CD4-positive, CD25-positive, alpha-beta regulatory T cell (primary cell): ENCODE measurements around the gene CDC25B. TPM values are rescaled to one million over a fixed set of nuclear protein-coding genes. Genes with fewer than 3 reads are reported as not detected.

ENCODE experiments used
- ATAC-seq, 2 donors: fragments of 150-1000 bp; cut with Tn5 transposase; one replicate each; pipeline ENCODE4 v1.10.0; 2021; ENCODE audit warnings: low read depth in 2 of 2, moderate number of reproducible peaks in 2 of 2, moderate library complexity in 1 of 2
- DNase-seq, 3 donors: peaks; one replicate each; pipeline versions ENCODE4 v3.0.0 to v3.0.0-alpha.2; 2012 to 2022; ENCODE audit warnings: mixed read lengths in 1 of 3
- H3K27ac ChIP-seq: one replicate; pipeline ENCODE4 v1.7.0; 2013; ENCODE audit warnings: mild to moderate bottlenecking, low read length; ENCODE audit not compliant: insufficient read depth, poor library complexity, severe bottlenecking
- H3K27me3 ChIP-seq: one replicate; pipeline ENCODE4 v1.7.0; 2013; ENCODE audit warnings: low read length; ENCODE audit not compliant: control insufficient read depth, insufficient read depth
- H3K36me3 ChIP-seq: one replicate; pipeline ENCODE4 v1.7.0; 2013; ENCODE audit warnings: mild to moderate bottlenecking, low read length, moderate library complexity; ENCODE audit not compliant: control insufficient read depth, insufficient read depth
- H3K4me1 ChIP-seq: 2 replicates; pipeline ENCODE4 v1.7.0; 2013; ENCODE audit warnings: mild to moderate bottlenecking, low read length; ENCODE audit not compliant: insufficient read depth, control insufficient read depth, poor library complexity, severe bottlenecking
- H3K4me3 ChIP-seq: one replicate; pipeline ENCODE4 v1.7.0; 2013; ENCODE audit warnings: low read depth, mild to moderate bottlenecking, low read length, moderate library complexity
- H3K9me3 ChIP-seq, 2 experiments: 1 replicate in 1 of 2; 2 replicates in 1 of 2; pipeline ENCODE4 v1.7.0; 2013; ENCODE audit warnings: low read length in 2 of 2, mild to moderate bottlenecking in 1 of 2, moderate library complexity in 1 of 2; ENCODE audit not compliant: control insufficient read depth in 2 of 2
- H3K27ac Mint-ChIP-seq, 3 donors: one replicate each; pipeline ENCODE4 v1.8.0; 2020 to 2022; ENCODE audit warnings: mild to moderate bottlenecking in 3 of 3, mixed read lengths in 3 of 3, moderate library complexity in 2 of 3
- H3K27me3 Mint-ChIP-seq: one replicate; pipeline ENCODE4 v1.8.0; 2022; ENCODE audit warnings: mild to moderate bottlenecking, mixed read lengths
- H3K36me3 Mint-ChIP-seq: one replicate; pipeline ENCODE4 v1.8.0; 2020; ENCODE audit warnings: mixed read lengths
- H3K4me1 Mint-ChIP-seq, 4 donors: one replicate each; pipeline ENCODE4 v1.8.0; 2020 to 2022; ENCODE audit warnings: mixed read lengths in 4 of 4, mild to moderate bottlenecking in 1 of 4
- H3K4me3 Mint-ChIP-seq, 4 donors: one replicate each; pipeline ENCODE4 v1.8.0; 2020 to 2022; ENCODE audit warnings: mild to moderate bottlenecking in 4 of 4, mixed read lengths in 4 of 4, moderate library complexity in 3 of 4
- H3K9me3 Mint-ChIP-seq, 7 donors: one replicate each; pipeline ENCODE4 v1.8.0; 2020 to 2022; ENCODE audit warnings: mixed read lengths in 7 of 7, mild to moderate bottlenecking in 3 of 7, moderate library complexity in 2 of 7
- polyA plus RNA-seq, 4 donors: library from polyadenylated mRNA; unstranded; fragments of 300-500 nt; fragmentation: Illumina TruSeq; gene quantifications; one replicate each; pipeline ENCODE4 v1.2.3, GENCODE V29; 2021
- total RNA-seq: library from RNA; stranded (reverse); gene quantifications from one replicate; pipeline ENCODE4 v1.2.3, GENCODE V29; 2022

Gene CDC25B
- total and polyA plus RNA-seq, 5 donors from 2014 or later = 39.7 to 310 (median 47.6) TPM

- H3K4me1 ChIP-seq = peaks cover 32% of the 10 kb centered on the region
- no peaks in the 10 kb centered on the region for H3K9me3 ChIP-seq
- peak overlapping the region in 2 of 3 donors; percentile 37 to 59 for H3K27ac Mint-ChIP-seq
- H3K27me3 ChIP-seq = no peaks in the 10 kb centered on the region
- no peaks in the 10 kb centered on the region for H3K9me3 Mint-ChIP-seq
- H3K27ac ChIP-seq = no peak overlapping the region
- ATAC-seq = peak; percentile 52 to 57
- peak overlapping the region; percentile 48 for H3K4me3 ChIP-seq
- H3K36me3 ChIP-seq = no peaks in the 10 kb centered on the region
- H3K4me1 Mint-ChIP-seq = peaks cover 6 to 37% (median 19%) of the 10 kb centered on the region in 4 donors
- H3K27me3 Mint-ChIP-seq = peaks cover 10% of the 10 kb centered on the region
- H3K4me3 Mint-ChIP-seq = peak overlapping the region; percentile 79 to 90 (median 85)
- peak in 1 of 3 donors; percentile 62 for DNase-seq
- no peaks in the 10 kb centered on the region for H3K36me3 Mint-ChIP-seq
These were observed 18.8 kb upstream of the CDC25B start for GRCh38 chr20:3777381-3777715.

- no peaks in the 10 kb centered on the region for H3K36me3 ChIP-seq
- ATAC-seq (peak; percentile 43 to 62), DNase-seq (peak in 2 of 3 donors; percentile 38 to 66)
- H3K9me3 ChIP-seq = no peaks in the 10 kb centered on the region
- Mint-ChIP-seq H3K36me3 (no peaks in the 10 kb centered on the region), H3K27ac (peak overlapping the region in 1 of 3 donors; percentile 59), H3K27me3 (peaks cover 10% of the 10 kb centered on the region), H3K4me3 (peak overlapping the region; percentile 79 to 90 (median 85)), H3K9me3 (no peaks in the 10 kb centered on the region), H3K4me1 (peaks cover 6 to 42% (median 19%) of the 10 kb centered on the region in 4 donors)
- peaks cover 32% of the 10 kb centered on the region for H3K4me1 ChIP-seq
- peak overlapping the region; percentile 48 for H3K4me3 ChIP-seq
- no peaks in the 10 kb centered on the region for H3K27me3 ChIP-seq
- no peak overlapping the region for H3K27ac ChIP-seq
These were observed 18.1 kb upstream of the CDC25B start for GRCh38 chr20:3777716-3778629.

- ATAC-seq (no peak), DNase-seq (no peak)
- Mint-ChIP-seq H3K36me3 (no peaks in the 10 kb centered on the region), H3K27me3 (peaks cover 10% of the 10 kb centered on the region), H3K4me1 (peaks cover 6 to 50% (median 23%) of the 10 kb centered on the region in 4 donors), H3K27ac (no peak overlapping the region), H3K4me3 (peak overlapping the region; percentile 4 to 67 (median 45)), H3K9me3 (no peaks in the 10 kb centered on the region)
- no peaks in the 10 kb centered on the region for H3K27me3 ChIP-seq
- no peaks in the 10 kb centered on the region for H3K9me3 ChIP-seq
- H3K27ac ChIP-seq = no peak overlapping the region
- H3K4me1 ChIP-seq = peaks cover 32% of the 10 kb centered on the region
- no peak overlapping the region for H3K4me3 ChIP-seq
- H3K36me3 ChIP-seq = no peaks in the 10 kb centered on the region
These were observed 17.1 kb upstream of the CDC25B start for GRCh38 chr20:3778976-3779375.

DNA sequence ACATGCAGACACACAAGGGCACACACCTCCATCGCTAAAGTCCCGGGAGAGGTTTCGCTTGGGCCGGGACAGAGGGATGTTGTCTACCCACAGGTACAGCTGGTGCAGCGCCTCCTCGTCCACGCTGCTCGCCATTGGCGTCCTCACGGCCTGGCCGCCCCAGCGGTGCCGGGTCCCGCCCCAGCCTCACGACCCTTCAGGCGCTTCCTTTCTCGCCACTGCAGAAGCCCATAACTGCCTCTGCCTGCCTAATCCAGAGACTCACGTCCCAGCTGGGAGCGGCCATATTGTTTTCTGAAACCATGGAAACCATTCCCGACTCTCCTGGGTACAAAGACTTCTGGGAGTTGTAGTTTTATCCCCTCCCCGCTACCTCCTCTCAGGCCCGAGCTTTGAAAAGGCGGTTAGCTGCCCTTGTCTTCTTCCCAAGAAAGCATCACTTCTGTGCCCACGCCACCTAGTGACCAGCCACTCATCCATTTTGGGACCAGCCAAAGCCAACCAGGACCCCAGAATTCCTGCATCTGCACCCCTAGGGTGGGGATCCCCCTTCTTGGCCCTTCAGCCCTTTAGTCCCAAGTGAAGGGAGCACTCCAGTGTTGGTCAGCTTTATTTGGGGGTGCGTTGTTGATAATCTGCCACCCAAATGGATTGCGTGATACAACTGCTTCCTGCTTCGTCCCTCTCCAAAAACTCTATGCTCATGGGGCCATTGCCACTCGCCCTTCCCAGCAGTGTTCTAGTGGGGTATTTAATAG, 14.8 kb upstream of the CDC25B start, which contains the start of gene SPEF1:
Gene SPEF1 (minus strand): TSS at position 296 of the 758 bp plus-strand sequence. CDS start 161 bp downstream, at position 135.
- DNase-seq = peak in 2 of 3 donors; percentile 34 to 69
- H3K27me3 ChIP-seq = no peaks in the 10 kb centered on the region
- Mint-ChIP-seq H3K9me3 (no peaks in the 10 kb centered on the region), H3K4me1 (peaks cover 6 to 64% (median 27%) of the 10 kb centered on the region in 4 donors), H3K4me3 (peak within 1 kb of the TSS; percentile 5 to 82 (median 38)), H3K27me3 (peaks cover 10% of the 10 kb centered on the region), H3K27ac (peak within 1 kb of the TSS; percentile 21 to 75 (median 61)), H3K36me3 (no peaks in the 10 kb centered on the region)
- no peak within 1 kb of the TSS for H3K27ac ChIP-seq
- H3K36me3 ChIP-seq = no peaks in the 10 kb centered on the region
- H3K4me1 ChIP-seq = peaks cover 44% of the 10 kb centered on the region
- H3K4me3 ChIP-seq = peak within 1 kb of the TSS; percentile 38
- ATAC-seq = peak; percentile 32 to 50
- H3K9me3 ChIP-seq = no peaks in the 10 kb centered on the region

- peak overlapping the region; percentile 16 to 85 (median 41) for H3K4me3 Mint-ChIP-seq
- ATAC-seq = no peak
- no peak overlapping the region for H3K27ac ChIP-seq
- H3K27me3 ChIP-seq = no peaks in the 10 kb centered on the region
- H3K27ac Mint-ChIP-seq = peak overlapping the region; percentile 69 to 79 (median 75)
- H3K4me1 Mint-ChIP-seq = peaks cover 6 to 61% (median 26%) of the 10 kb centered on the region in 4 donors
- H3K9me3 ChIP-seq = no peaks in the 10 kb centered on the region
- H3K4me3 ChIP-seq = no peak overlapping the region
- peaks cover 43% of the 10 kb centered on the region for H3K4me1 ChIP-seq
- no peak for DNase-seq
- H3K9me3 Mint-ChIP-seq = no peaks in the 10 kb centered on the region
- H3K36me3 Mint-ChIP-seq = no peaks in the 10 kb centered on the region
- H3K27me3 Mint-ChIP-seq = peaks cover 7% of the 10 kb centered on the region
- H3K36me3 ChIP-seq = no peaks in the 10 kb centered on the region
These were observed 13.5 kb upstream of the CDC25B start for GRCh38 chr20:3782597-3782996.

- H3K9me3 ChIP-seq = no peaks in the 10 kb centered on the region
- Mint-ChIP-seq H3K4me1 (peaks cover 6 to 65% (median 27%) of the 10 kb centered on the region in 4 donors), H3K36me3 (no peaks in the 10 kb centered on the region), H3K4me3 (peak overlapping the region; percentile 16 to 86 (median 52)), H3K27me3 (peaks cover 6% of the 10 kb centered on the region), H3K9me3 (no peaks in the 10 kb centered on the region), H3K27ac (peak overlapping the region in 2 of 3 donors; percentile 69 to 79)
- H3K4me3 ChIP-seq = no peak overlapping the region
- no peaks in the 10 kb centered on the region for H3K36me3 ChIP-seq
- DNase-seq (no peak), ATAC-seq (no peak)
- H3K27me3 ChIP-seq = no peaks in the 10 kb centered on the region
- no peak overlapping the region for H3K27ac ChIP-seq
- peaks cover 40% of the 10 kb centered on the region for H3K4me1 ChIP-seq
These were observed 13.0 kb upstream of the CDC25B start for GRCh38 chr20:3783068-3783489.

GRCh38 chr20:3783511-3784195, 12.5 kb upstream of the CDC25B start:
- Mint-ChIP-seq H3K4me3 (peak overlapping the region; percentile 16 to 86 (median 52)), H3K27ac (peak overlapping the region in 1 of 3 donors; percentile 42)
- no peak for DNase-seq

More at GRCh38 chr20:3783511-3784195, 12.5 kb upstream of the CDC25B start:
- peaks cover 6% of the 10 kb centered on the region for H3K27me3 Mint-ChIP-seq
- H3K27me3 ChIP-seq = no peaks in the 10 kb centered on the region
- H3K36me3 Mint-ChIP-seq = no peaks in the 10 kb centered on the region
- H3K27ac ChIP-seq = no peak overlapping the region
- peaks cover 37% of the 10 kb centered on the region for H3K4me1 ChIP-seq
- no peak for ATAC-seq
- H3K4me3 ChIP-seq = no peak overlapping the region
- H3K36me3 ChIP-seq = no peaks in the 10 kb centered on the region
- H3K4me1 Mint-ChIP-seq = peaks cover 11 to 67% (median 31%) of the 10 kb centered on the region in 4 donors
- no peaks in the 10 kb centered on the region for H3K9me3 Mint-ChIP-seq
- H3K9me3 ChIP-seq = no peaks in the 10 kb centered on the region
